GM19468 (cell line): ENCODE measurements around the gene SEPTIN2.
"Not testable (repeated sequence)": the region's sequence is repeated elsewhere in the genome, so short reads cannot be mapped to it uniquely, and the experiment has no call there.

Experiments used
- ATAC-seq: cut with Tn5 transposase; IDR thresholded peaks from one replicate; pipeline ENCODE4 v1.9.1; 2021; ENCODE audit warnings: mild to moderate bottlenecking, moderate library complexity, moderate number of reproducible peaks; ENCODE audit not compliant: unreplicated experiment; ENCODE audit errors: extremely low read depth

SEPTIN2 gene

DNA sequence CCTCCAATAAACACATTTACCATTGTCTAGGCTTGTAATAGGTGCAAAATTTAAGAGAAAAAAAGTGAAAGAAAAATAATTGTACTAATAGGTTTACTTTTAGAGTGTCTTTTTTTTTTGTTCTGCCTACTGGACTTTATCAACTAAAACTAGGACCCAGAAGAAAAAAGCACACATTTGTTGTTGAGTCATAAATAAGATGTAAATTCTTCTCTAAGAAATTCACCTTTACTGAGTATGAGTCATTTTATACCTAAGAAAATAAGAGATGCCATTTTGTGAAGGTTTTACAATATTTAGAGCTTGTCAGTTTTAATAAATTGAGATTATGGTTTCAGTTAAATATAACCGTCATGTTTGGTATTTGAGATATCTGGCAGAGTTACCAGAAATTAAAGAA lies 59.6 kb downstream of the SEPTIN2 start:
- no peak for ATAC-seq

DNA sequence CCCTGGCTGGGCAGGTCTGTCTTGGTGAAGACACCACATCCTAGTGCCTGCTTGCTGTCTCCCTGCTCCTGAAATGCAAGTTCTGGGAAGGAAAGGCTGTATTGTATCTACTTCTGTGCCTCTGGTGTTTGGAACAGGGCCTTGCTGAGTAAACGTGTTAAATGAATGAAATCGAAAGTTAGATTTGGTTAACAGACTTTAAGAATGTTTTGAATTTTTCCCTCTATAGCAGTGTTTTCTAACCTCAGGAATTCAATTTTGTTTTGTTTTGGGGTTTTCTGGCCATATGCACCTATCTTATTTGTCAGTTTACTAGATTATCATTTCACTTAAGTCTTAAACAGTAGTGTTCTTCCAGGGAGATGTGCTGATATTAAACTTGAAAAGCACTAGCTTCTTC lies 61.1 kb downstream of the SEPTIN2 start:
- ATAC-seq, result no peak

DNA sequence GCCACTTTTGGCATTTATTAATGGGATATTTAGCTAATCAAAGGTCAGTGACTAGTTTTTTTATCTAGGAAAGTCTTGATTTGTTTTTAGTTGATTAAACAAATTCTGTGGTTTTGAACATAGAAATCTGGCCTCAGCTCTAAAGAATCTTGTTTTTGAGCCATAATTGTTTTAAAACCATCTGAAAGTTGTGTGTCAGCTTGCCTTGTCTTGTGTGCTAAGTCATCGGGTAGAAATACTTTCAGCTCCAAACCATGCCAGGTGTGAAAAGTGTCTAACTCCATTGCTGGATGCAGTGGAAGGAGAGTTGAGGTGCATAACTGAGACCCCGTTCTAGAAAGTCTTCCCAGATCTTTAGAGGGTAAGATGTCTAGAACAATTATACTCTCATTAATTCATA lies 63.1 kb downstream of the SEPTIN2 start:
- no peak for ATAC-seq

DNA sequence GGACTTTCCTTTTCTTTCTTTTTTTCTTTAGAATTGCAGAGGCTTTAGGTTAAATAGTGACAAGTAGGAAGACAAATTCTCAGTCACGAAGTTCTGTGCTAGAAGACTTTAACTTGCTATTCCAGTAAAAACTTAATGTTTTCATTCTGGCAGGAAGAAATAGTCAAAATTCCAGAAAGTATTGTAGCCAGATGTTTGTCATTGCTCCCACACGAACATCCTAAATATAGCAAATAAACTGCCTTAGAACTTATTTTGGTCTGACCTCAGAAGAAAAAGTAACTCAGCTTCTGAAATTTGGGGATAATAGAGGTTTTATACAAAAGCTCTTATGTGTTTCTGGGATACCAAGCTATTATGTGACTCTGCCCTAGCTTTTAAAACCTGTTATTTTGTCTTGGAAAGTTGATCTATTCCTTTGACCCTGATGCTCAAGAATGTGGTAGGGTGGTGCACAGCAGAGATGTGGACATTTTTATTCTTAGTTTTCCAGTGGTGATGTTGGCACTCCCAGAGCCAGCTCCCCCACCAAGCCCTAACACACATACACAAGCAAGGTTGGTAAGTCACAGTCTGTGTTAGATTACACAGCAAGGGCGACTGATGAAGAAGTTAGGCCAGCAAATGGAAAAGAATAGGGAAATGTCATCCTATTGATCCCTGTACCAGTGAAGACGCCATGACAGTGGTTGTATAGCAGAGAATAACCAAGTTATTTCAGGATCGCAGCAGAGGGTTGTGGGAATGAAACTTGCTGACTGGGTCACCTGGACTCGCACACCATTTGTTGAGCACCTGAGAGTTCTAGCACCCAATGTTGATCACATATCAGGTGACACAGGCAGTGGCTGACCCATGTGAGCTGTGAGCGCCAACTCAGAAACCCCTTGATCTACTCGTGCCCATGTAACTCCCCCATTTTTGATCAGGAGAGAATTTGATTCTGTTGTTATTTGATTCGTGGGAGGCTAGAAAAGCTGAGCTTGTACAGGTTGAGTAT lies 64.1 kb downstream of the SEPTIN2 start:
- ATAC-seq, result no peak

DNA sequence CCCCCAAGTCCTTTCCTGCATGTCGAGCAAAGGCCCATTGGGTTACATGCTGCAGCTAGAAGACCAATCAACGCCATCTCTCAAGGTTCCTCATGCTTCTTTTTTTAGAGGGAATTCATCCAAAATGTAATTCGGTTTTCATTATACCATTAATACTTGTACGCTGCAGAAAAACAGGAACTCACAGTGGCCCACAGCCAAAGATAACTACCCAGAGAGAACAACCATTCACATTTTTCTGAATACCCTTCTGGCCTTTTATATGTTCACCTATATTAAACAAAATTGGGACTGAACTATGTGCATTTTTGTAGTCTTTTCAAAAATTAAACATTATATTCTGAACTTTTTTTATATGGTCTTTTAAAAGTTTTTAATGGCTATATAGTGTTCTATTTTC lies 66.1 kb downstream of the SEPTIN2 start:
- no peak for ATAC-seq

DNA sequence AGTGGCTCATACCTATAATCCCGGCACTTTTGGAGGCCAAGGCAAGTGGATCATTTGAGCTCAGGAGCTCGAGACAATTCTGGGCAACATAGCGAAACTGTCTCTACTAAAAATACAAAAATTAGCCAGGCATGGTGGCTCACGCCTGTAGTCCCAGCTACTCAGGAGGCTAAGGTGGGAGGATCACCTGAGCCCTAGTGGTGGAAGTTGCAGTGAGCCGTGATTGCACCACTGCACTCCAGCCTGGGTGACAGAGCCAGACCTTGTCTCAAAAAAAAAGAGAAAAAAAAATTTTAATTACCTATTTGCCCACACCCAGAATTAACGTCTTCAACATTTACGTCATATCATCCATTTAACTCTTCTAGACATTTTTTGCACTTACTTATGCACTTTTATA lies 69.7 kb downstream of the SEPTIN2 start:
- ATAC-seq, result not testable (repeated sequence)

DNA sequence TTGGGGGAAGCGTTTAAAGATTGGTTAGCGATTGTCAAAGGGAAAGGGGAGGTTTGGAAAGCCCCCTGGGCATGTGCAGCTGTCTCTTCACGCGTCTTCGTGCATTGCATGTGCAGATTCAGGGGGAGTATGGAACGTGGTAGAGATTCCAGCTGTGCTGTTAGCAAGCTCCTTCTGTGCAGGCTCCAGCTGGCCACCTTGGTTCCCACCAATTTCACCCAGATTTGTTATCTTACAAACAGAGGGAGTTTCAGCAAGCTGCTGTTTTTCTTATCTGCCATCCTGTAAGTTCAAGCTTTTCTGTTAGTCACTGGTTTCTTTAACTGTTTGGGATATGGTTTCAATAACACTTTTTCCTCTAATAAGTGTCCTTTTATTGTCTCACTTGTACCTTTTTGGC lies 70.8 kb downstream of the SEPTIN2 start:
- no peak for ATAC-seq

DNA sequence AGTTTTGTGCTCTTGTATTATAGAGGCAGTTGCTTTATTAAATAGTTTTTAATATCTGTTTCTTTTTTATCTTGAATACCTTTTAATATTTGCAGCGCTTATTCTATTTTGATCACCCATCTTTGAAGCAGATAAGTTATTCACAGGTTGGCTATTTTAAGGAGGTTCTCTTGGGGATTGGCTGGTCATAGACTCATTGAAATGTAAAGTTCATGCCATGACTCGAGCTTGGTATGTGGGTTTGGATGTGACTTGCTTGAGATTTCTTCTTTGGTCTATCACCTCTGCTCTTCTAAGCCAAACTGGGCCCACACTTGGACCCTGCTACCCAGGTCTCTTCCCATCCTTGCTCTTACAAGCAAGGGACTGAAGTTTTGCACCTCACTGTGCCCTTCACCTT lies 74.0 kb downstream of the SEPTIN2 start:
- ATAC-seq, result no peak

DNA sequence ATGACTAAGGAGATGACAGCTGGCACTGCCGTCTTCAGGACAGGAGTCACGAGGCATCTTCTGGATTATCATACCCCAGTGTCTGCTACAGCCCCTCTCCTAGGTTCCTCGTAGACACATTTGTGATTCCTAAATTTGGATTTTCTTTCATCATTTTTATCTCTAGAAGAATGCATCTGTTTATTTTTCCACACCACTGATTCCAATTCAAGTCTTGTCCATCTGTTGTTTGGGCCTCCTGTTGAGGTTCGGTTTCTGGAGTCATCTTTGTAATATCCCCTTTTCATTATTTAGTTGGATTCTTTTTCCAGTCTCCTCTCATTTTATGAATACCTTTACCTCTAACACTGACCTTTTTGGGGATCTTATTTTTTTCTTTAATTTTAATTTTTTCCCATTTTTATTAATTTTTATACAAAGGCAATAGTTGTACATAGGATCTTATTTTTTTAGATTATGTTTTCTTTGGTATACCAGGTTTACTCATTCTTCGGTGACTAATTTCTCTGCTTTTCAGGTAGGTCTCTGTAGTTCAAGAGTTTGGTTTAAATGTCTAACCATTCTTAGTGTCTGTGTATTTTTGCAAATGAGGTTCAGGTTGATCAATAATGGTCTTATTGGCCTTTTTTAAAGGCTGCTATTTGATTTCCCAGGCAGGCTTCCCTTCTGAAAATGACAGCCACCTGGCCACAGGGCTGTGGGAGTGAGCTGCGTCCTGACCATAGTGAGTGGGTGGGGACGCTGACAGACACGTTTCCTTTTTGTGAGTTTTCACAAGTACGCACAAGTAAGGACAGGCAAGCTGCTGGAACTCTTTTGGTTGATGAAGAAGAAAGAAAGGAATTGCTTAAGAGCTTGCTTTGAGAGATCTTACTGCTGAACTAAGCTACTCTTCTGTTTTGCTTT lies 74.8 kb downstream of the SEPTIN2 start:
- no peak for ATAC-seq

DNA sequence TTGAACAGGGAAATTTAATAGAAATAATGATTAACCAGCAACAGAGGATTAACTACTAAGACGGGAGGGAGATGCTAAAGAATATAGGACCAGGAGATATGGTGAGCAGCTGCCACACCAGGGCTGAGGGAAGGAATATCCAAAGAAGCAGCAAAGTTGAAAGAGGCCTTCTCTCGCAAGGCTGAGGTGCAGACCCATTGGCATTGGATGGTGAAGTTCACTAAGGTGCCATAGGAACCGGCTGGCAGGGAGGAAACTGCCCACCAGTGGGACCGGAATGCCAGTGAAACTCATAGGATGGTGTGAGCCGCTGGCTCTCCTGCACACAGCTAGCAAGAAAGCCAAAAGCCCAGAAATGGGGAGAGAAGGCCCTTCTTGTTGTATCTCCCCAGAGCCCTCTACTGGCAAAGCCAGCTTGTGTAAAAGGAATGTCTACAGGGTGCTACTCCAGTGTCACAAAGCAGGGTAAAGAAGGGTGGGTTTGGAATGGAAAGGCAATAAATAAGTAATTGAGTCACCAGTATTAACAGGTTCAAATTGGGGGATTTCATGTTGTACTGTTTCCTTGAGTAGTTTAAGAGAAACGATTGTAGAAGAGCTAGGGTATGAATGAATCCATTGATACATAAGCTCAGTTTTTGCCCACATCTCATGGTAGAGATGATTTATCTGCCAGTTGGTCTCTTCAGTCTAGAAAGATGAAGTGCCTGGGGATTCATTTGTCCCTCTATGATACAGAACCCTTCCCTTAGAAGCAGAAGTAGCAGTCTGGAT lies 76.4 kb downstream of the SEPTIN2 start:
- ATAC-seq, result no peak

DNA sequence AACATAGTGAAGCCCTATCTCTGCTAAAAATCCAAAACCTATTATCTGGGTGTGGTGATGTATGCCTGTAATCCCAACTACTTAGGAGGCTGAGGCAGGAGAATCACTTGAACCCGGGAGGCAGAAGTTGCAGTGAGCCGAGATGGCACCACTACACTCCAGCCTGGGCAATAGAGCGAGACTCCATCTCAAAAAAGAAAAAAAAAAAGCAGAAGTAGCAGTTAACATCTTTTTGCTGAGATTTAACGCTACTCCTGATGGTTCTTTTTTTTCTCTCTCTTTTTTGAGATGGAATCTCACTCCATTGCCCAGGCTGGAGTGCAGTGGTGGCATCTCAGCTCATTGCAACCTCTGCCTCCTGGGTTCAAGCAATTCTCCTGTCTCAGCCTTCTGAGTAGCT lies 77.0 kb downstream of the SEPTIN2 start:
- ATAC-seq, result not testable (repeated sequence)

DNA sequence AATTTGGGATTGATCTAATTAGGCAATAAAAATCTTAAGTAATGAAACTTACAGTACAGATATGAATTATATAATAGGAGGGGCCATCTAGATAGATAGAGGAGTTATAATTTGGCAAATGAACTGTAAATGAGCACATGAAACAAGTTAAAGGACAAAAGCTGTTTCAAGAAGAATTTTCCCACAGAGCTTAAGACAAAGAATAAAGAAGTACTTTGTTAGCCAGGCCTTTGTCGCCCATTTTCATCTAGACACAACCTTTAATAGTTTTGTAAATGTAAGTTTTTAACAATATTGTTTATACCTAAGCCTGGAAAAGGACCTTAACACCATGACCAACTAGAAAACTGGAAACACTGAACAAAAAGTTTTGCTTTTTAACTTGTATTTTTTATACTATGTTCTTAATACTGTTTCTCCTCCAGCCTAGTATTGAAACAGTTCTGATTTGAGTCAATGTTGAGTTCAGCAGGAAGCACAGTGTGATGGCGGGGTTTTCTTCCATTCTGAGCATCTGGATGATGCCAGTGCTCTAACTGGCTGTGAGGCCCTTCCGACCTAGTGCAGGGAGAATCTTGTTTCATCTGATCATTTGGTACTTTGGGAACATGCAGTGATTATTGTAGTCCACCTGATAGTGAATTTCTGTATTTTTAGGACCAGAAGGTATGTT lies 77.9 kb downstream of the SEPTIN2 start:
- ATAC-seq, result no peak

DNA sequence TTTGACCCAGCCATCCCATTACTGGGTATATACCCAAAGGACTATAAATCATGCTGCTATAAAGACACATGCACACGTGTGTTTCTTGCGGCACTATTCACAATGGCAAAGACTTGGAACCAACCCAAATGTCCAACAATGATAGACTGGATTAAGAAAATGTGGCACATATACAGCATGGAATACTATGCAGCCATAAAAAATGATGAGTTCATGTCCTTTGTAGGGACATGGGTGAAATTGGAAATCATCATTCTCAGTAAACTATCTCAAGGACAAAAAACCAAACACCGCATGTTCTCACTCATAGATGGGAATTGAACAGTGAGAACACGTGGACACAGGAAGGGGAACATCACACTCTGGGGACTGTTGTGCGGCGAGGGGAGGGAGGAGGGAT lies 81.1 kb downstream of the SEPTIN2 start:
- ATAC-seq, result not testable (repeated sequence)

DNA sequence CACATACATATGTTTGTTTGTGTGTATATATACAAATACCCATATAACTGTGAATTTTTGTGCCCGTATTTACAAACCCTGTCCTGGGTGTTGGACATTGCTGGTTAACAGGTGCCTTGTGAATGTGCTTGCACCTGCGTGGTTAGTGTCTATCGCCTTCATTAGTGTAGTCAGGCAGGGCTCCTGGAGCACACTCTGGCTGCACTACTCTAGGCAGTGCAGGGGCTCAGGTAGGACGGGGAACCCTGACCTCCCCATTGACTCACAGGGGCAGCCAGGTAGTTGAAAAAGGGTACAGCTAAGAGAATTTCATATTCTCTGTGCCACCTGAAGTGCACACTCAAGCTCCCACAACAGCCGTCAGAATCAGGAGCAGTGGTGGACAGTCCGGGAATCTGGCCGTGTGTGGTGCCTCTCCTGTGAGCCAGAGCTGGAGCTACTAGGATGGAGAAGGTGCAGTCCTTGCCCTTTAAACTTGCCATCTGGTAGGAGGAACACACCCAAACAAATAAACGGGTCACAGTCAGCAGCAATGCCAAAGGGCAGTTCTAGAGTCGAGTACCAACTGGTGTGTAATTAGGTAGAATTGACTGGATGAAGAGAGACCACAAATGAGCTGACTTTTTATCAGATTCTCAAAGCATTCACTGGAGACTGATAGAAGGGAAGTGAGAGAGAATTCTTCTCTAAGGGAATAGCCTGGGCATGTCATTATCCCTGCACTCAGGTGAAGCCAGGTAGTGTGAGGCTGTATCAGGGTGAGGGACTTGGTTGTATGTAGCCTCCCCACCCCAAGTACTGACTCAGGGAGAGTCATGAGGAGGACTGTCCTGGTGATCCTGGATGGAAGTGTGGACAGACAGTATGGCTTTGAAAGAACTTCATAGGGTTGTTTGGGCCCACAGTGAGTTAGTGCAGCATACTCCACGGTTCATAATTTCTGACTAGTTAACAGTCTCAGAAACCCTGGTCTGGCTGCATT lies 84.5 kb downstream of the SEPTIN2 start:
- no peak for ATAC-seq
